ENCODE measurements around the gene SIMC1.
"Not testable (repeated sequence)": the region's sequence is repeated elsewhere in the genome, so short reads cannot be mapped to it uniquely, and the experiment has no call there.

SIMC1 gene

DNA sequence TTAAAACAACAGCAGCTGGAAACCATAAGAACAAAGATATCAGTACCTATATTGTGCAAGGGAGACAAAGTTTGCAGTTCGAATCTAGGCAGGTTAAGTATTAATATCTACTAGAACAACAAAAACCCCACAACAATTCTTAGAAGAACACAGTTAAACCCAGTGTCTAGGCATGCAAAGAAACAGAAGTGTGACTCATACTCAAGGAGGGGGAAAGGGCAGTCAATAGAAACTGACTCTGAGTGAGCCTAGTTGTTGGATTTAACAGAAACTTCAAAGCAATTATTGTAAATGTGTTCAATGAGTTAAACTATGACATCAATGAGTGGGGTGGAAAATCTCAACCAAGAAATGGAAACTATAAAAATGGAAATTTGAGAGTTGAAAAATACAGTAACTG lies 28.2 kb downstream of the SIMC1 start:
- not testable (repeated sequence) for H3K27ac ChIP-seq, H3K4me3 ChIP-seq

GRCh38 chr5:176289018-176289417 lies 50.8 kb downstream of the SIMC1 start:
- H3K4me3 ChIP-seq, H3K27ac ChIP-seq: not testable (repeated sequence)

DNA sequence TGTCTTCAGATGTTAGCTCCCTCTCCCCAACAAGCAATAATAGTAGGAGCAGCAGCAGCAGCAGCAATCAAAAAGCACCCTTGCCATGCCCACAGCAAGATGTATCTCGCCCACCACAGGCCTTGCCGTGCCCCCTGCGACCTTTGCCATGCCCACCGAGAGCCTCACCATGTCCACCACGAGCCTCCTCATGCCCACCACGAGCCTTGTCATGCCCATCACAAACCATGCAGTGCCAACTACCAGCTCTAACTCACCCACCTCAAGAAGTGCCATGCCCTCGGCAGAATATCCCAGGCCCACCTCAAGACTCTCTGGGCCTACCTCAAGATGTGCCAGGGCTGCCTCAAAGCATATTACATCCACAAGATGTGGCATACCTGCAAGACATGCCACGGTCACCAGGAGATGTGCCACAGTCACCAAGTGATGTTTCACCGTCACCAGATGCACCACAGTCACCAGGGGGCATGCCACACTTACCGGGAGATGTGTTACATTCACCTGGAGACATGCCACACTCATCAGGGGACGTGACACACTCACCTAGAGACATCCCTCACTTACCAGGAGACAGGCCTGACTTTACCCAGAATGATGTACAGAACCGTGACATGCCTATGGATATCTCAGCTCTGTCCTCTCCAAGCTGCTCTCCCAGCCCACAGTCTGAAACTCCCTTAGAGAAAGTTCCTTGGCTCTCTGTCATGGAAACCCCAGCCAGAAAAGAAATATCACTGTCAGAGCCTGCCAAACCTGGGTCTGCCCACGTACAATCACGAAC lies 52.0 kb downstream of the SIMC1 start:
- H3K4me3 ChIP-seq, H3K27ac ChIP-seq: not testable (repeated sequence)

DNA sequence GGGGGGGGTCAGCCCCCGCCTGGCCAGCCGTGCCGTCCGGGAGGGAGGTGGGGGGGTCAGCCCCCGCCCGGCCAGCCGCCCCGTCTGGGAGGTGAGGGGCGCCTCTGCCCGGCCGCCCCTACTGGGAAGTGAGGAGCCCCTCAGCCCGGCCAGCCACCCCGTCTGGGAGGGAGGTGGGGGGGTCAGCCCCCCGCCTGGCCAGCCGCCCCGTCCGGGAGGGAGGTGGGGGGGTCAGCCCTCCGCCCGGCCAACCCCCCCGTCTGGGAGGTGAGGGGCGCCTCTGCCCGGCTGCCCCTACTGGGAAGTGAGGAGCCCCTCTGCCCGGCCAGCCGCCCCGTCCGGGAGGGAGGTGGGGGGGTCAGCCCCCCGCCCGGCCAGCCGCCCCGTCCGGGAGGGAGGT lies 67.1 kb downstream of the SIMC1 start:
- H3K4me3 ChIP-seq, H3K27ac ChIP-seq: not testable (repeated sequence)

DNA sequence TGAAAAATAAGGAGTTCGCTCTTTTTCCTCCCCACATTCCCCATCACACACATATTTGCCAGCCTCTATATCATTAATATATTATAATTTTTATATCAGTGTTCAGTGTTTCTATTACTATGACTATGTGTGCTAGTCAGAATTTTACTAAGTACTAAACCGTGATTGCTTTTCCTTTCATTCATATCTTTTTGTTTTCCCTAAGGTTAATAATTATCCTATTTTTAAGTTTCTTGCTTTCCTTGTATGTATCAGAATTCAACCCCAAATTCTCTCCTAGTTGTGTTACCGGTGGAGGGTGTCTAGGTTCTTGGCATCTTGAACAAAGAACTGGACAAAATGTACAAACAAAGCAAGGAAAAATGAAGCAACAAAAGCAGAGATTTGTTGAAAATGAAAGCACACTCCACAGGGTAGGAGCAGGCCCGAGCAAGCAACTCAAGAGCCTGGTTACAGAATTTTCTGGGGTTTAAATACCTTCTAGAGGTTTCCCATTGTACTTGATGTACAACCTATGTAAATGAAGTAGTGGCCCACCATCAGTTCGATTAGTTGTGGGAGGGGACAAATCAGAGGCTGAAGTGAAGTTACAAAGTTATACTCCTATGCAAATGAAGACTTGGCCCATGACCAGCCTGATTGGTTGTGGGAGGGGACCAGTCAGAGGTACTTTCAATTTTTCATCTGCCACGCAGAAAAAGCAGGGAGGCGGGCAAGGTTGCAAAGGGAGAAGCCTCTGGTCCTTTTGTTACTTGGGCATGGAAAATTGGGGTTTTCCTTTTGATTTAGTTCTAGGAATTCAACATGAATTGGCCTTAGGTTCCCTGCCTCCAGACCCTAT lies 79.5 kb downstream of the SIMC1 start:
- Histone ChIP-seq H3K27ac (no peak overlapping the region), H3K4me3 (no peak overlapping the region)

DNA sequence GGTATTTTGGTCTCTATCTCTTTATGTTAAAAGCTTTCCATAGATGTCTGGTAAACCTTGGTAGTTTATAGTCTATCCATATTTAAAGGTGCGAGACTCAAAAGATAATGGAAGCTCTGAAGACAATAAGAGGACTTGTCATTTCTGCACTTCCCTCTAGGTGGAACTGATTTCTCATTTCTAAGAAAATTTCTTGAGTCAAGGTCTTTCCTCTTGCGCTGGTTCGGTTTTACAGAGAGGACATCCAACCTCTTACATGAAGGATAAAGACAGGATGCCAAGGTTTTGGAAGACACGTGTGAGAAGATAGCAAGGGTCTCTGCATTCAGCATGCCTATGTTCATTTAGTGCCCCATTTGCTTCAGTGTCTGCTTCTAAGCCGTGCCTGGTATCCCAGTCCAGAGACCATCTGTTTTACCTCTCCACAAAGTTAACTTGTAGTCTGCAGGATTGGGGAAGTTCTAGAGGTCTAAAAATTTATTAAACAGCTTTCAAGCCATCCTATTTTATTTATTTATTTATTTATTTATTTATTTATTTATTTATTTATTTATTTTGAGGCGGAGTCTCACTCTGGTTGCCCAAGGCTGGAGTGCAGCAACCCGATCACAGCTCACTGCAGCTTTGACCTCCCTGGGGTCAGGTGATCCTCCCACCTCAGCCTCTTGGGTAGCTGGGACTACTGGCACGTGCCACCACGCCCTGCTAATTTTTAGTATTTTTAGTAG lies 81.8 kb downstream of the SIMC1 start:
- Histone ChIP-seq H3K27ac (no peak overlapping the region), H3K4me3 (no peak overlapping the region)

DNA sequence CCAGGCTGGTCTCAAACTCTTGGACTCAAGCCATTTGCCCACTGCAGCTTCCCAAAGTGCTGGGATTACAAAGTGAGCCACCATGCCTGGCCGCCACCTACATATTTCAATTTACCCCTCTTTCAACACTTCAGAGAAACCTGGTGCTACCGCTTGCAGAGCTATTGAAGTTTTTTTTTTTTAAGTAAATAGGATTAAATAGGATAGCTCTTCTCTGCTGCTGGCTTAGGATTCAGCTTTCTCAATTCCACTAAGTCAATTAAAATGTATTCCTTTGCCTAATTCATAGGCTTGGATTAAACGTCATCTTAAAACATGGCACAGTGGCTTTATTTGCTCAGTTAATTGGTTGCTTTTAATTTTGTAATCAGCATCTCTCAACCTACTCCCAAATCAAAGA lies 82.4 kb downstream of the SIMC1 start:
- Histone ChIP-seq H3K4me3 (no peak overlapping the region), H3K27ac (no peak overlapping the region)

GRCh38 chr5:176334031-176334770 lies 96.0 kb downstream of the SIMC1 start:
- no peak overlapping the region for H3K4me3 ChIP-seq
- H3K27ac ChIP-seq: no peak overlapping the region

DNA sequence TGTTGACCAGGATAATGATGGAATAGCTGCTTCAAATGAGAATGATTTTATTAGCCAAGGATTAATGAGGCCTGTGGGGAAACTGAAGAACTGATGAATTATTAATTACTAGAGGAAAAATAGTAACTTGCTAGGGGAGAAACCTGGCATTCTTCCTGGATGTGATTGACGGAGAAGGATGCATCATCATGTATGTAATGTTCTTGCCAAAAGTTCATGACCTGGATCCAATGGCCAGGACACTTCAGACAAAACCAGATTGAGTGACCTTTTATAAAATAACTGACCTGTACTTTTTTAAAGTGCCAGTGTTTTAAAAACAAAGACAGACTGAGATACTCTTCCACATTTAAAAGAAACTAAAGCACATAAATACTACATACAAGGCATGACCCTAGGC lies 99.7 kb downstream of the SIMC1 start:
- H3K4me3 ChIP-seq: no peak overlapping the region
- H3K27ac ChIP-seq: no peak overlapping the region

DNA sequence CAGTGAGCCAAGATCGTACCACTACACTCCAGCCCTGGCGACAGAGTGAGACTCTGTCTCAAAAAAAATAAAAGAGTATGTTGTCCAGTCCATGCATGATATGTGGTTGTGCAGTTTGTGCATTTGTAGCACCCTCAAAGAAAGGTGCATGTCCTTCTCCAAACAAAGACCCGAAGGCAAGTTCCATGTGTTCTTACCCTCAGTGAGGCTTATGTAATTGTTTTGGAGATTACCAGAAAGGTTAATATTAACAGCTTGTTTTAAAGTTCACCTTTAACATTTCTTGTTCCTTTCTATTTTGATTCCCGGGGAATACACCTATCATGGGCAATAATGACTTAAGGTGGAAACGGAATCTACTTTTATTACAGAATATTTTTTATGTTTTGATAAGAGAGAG lies 101.1 kb downstream of the SIMC1 start:
- Histone ChIP-seq H3K4me3 (no peak overlapping the region), H3K27ac (no peak overlapping the region)

DNA sequence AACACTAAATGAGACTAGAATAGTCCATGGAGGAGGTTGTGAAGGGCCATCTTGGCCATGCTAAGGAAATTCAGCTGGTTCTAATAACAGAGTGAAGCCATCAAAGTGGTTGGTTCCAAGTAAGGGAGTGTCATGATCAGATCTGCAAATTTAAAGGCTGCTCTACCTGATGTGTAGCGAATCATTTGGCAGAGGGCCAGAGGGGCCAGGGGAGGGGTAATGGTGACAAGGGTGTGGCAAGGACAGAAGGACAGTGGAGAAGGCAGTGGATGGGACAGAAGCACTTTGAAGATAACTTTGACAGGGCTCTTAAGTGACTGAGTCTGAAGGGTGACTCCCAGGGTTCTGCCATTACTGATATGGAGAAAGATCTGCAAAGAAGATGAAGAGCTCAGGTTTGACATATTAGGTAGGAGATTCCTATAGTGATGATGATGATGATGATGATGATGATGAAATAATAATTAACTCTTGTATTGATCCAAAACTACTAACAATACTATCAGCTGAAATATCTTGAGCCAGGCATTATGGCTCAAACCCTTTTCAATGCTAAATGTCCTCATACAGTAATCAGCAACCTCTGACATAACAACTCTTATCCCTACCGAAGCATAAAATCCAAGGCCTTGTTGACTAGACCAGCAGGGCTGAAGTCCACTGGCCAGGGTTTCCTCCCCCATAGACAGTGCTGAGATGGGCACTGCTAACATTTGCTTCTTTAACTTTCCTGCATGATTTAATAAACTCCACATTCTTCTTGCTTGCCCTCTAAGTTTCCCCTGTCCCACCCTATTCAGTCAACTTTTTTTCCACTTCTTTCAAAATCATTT lies 103.3 kb downstream of the SIMC1 start:
- H3K4me3 ChIP-seq: no peak overlapping the region
- H3K27ac ChIP-seq: no peak overlapping the region

- H3K4me3 ChIP-seq: no peak overlapping the region
- H3K27ac ChIP-seq: no peak overlapping the region
These were observed 103.9 kb downstream of the SIMC1 start for GRCh38 chr5:176342158-176342483.

GRCh38 chr5:176342766-176343458 lies 104.7 kb downstream of the SIMC1 start:
- H3K27ac ChIP-seq: no peak overlapping the region

DNA sequence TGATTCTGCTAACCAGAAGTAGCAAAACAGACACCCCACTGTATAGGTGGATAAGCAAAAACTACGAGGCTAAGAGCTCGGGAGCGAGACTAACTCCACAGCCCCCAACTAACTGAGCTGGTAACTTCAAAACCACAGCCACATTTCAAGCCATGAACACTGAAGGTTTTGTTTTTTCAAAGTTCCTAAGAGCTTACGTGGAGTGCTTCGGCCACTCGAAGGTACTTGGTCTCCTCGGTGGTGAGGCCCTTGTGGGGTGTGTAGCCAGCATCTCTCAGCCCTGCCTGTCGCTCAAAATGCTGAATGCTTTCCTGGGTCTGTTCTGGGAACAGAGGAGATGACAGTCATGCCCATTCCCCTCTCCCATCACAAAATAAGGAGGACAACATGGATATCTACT lies 112.2 kb downstream of the SIMC1 start:
- no peak overlapping the region for H3K27ac ChIP-seq
- H3K4me3 ChIP-seq: no peak overlapping the region

More at GRCh38 chr5:176342766-176343458, 104.7 kb downstream of the SIMC1 start:
- H3K4me3 ChIP-seq: no peak overlapping the region

- Histone ChIP-seq H3K27ac (no peak overlapping the region), H3K4me3 (no peak overlapping the region)
These were observed 114.1 kb downstream of the SIMC1 start for GRCh38 chr5:176352116-176352878.

- no peak overlapping the region for H3K27ac ChIP-seq
These were observed 115.3 kb downstream of the SIMC1 start for GRCh38 chr5:176353533-176353932.

GRCh38 chr5:176355400-176356178 lies 117.4 kb downstream of the SIMC1 start:
- no peak overlapping the region for H3K4me3 ChIP-seq
- H3K27ac ChIP-seq: no peak overlapping the region

More at GRCh38 chr5:176353533-176353932, 115.3 kb downstream of the SIMC1 start:
- H3K4me3 ChIP-seq: no peak overlapping the region
